Measurements from ENCODE around the gene SNX1. TPM values are rescaled to one million over a fixed set of nuclear protein-coding genes. Genes with fewer than 3 reads are reported as not detected.
"Not testable (repeated sequence)": the region's sequence is repeated elsewhere in the genome, so short reads cannot be mapped to it uniquely, and the experiment has no call there.

The SNX1 gene
- total and polyA plus RNA-seq, 7 donors = 36.4 to 102 (median 61.0) TPM

- TF ChIP-seq CTCF (IDR thresholded peaks at IDR 0.05) = no peak
- DNase-seq (no peak), ATAC-seq (peak; percentile 65 to 81 (median 72))
- Histone ChIP-seq H3K27me3 (ENCODE audit: insufficient read depth in 3 of 3, low read length in 2 of 3) (no peaks in the 10 kb centered on the region), H3K4me3 (no peak overlapping the region), H3K36me3 (ENCODE audit: insufficient read depth in 1 of 2, low read depth in 1 of 2) (peaks cover 5 to 54% of the 10 kb centered on the region in 2 donors), H3K9me3 (no peaks in the 10 kb centered on the region), H3K27ac (peak overlapping the region; percentile 65), H3K4me1 (peaks cover 47% of the 10 kb centered on the region)
- intact Hi-C loops (cut with DNase I) = no loop called here
- WGBS, 3 donors = 30 to 48% (median 31%) methylated on average over 4 of the region's 4 CpGs
These were observed 16.4 kb downstream of the SNX1 start for GRCh38 chr15:64112073-64112772.

GRCh38 chr15:64112904-64113303 lies 17.1 kb downstream of the SNX1 start:
- Histone ChIP-seq H3K27ac (peak overlapping the region; percentile 65), H3K4me1 (peaks cover 40% of the 10 kb centered on the region), H3K27me3 (ENCODE audit: insufficient read depth in 3 of 3, low read length in 2 of 3) (no peaks in the 10 kb centered on the region), H3K9me3 (no peaks in the 10 kb centered on the region), H3K4me3 (no peak overlapping the region), H3K36me3 (ENCODE audit: insufficient read depth in 1 of 2, low read depth in 1 of 2) (peaks cover 6 to 61% of the 10 kb centered on the region in 2 donors)
- DNase-seq (no peak), ATAC-seq (no peak)
- intact Hi-C loops (cut with DNase I) = no loop called here
- WGBS, 3 donors = 92 to 100% (median 93%) methylated on average over 1 of the region's 1 CpG
- TF ChIP-seq CTCF (IDR thresholded peaks at IDR 0.05) = no peak

DNA sequence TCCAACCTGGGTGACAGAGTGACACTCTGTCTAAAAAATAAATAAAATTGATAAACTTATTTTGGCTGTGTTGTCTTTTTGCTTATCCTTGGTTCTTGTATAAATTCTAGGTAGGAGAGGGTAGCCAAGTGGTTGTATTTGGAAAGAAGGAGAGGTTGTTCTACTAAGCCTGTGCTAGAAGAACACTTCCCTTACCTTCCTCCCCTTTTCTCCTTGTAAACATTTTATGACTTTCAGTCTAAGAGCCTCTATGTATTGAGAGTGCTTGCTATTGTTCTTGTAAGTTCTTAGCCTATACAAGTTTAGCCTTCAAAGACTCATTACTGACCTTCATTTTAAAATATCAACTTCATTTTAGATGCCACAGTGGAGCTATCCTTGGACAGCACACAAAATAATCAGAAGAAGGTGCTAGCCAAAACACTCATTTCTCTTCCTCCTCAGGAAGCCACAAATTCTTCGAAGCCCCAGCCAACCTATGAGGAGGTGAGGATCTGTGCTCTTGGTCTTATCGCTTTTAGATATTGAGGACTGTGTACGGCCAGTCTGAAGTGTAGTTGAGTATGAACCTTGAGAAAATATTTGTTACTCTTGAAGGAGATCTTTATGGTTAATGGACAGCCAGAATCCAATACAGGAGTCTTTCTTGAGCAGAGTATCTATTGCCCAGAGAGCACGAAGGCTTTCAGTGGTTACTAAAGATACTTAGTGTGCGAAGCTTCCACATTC lies 22.1 kb downstream of the SNX1 start:
- intact Hi-C loops (cut with DNase I) = no loop called here
- 94% methylated on average over 5 of the region's 5 CpGs for WGBS, 3 donors
- peaks cover 9 to 100% of the 10 kb centered on the region in 2 donors for H3K36me3 ChIP-seq (ENCODE audit: insufficient read depth in 1 of 2, low read depth in 1 of 2)
- H3K27me3 ChIP-seq (ENCODE audit: insufficient read depth in 3 of 3, low read length in 2 of 3) = no peaks in the 10 kb centered on the region
- DNase-seq = no peak
- no peak for ATAC-seq
- TF ChIP-seq CTCF (IDR thresholded peaks at IDR 0.05) = no peak
- H3K9me3 ChIP-seq = no peaks in the 10 kb centered on the region
- no peak overlapping the region for H3K4me3 ChIP-seq
- no peaks in the 10 kb centered on the region for H3K4me1 ChIP-seq
- H3K27ac ChIP-seq = no peak overlapping the region

GRCh38 chr15:64120322-64120721 lies 24.5 kb downstream of the SNX1 start:
- ATAC-seq; H3K27me3 ChIP-seq (ENCODE audit: insufficient read depth in 3 of 3, low read length in 2 of 3); H3K9me3 ChIP-seq; DNase-seq; H3K27ac ChIP-seq; intact Hi-C loops (cut with DNase I); H3K4me3 ChIP-seq; H3K4me1 ChIP-seq: not testable (repeated sequence)
- 97 to 99% (median 98%) methylated on average over 2 of the region's 2 CpGs for WGBS, 3 donors
- H3K36me3 ChIP-seq (ENCODE audit: insufficient read depth in 1 of 2, low read depth in 1 of 2) = peaks cover 13 to 99% of the 10 kb centered on the region in 2 donors

- no peak for ATAC-seq
- 88 to 94% (median 88%) methylated on average over 4 of the region's 4 CpGs for WGBS, 3 donors
These were observed 25.8 kb downstream of the SNX1 start for GRCh38 chr15:64121614-64122013.

More at GRCh38 chr15:64121614-64122013, 25.8 kb downstream of the SNX1 start:
- no peak overlapping the region for H3K27ac ChIP-seq
- H3K9me3 ChIP-seq = no peaks in the 10 kb centered on the region
- H3K4me1 ChIP-seq = no peaks in the 10 kb centered on the region
- peaks cover 18 to 98% of the 10 kb centered on the region in 2 donors for H3K36me3 ChIP-seq (ENCODE audit: insufficient read depth in 1 of 2, low read depth in 1 of 2)
- TF ChIP-seq CTCF (IDR thresholded peaks at IDR 0.05) = no peak
- intact Hi-C loops (cut with DNase I) = no loop called here
- H3K4me3 ChIP-seq = no peak overlapping the region
- no peak for DNase-seq
- no peaks in the 10 kb centered on the region for H3K27me3 ChIP-seq (ENCODE audit: insufficient read depth in 3 of 3, low read length in 2 of 3)

Data from psoas muscle (tissue), 8 donors.